Measurements from ENCODE around the gene BTBD7. TPM values are rescaled to one million over a fixed set of nuclear protein-coding genes. Genes with fewer than 3 reads are reported as not detected.
"Not testable (repeated sequence)": the region's sequence is repeated elsewhere in the genome, so short reads cannot be mapped to it uniquely, and the experiment has no call there.

The BTBD7 gene
- total RNA-seq, 1 donor from 2014 or later = 47.9 TPM

GRCh38 chr14:93239869-93240677 is 92.8 kb downstream of the BTBD7 start:
- no peak for TF ChIP-seq CTCF (conservative IDR thresholded peaks at IDR 0.05)
- H3K9me3 Mint-ChIP-seq = no peaks in the 10 kb centered on the region
- peaks cover 10% of the 10 kb centered on the region for H3K36me3 Mint-ChIP-seq
- no peak for DNase-seq (ENCODE audit: extremely low spot score, unreplicated experiment)
- H3K27ac Mint-ChIP-seq = no peak overlapping the region
- H3K27me3 Mint-ChIP-seq = no peaks in the 10 kb centered on the region
- no peaks in the 10 kb centered on the region for H3K4me1 Mint-ChIP-seq (ENCODE audit: unreplicated experiment)
- no peak overlapping the region for H3K4me3 Mint-ChIP-seq

- H3K36me3 Mint-ChIP-seq = no peaks in the 10 kb centered on the region
- DNase-seq (ENCODE audit: extremely low spot score, unreplicated experiment) = no peak
- no peaks in the 10 kb centered on the region for H3K27me3 Mint-ChIP-seq
- H3K27ac Mint-ChIP-seq = peak overlapping the region; percentile 46
- H3K4me3 Mint-ChIP-seq = no peak overlapping the region
- H3K9me3 Mint-ChIP-seq = no peaks in the 10 kb centered on the region
- no peaks in the 10 kb centered on the region for H3K4me1 Mint-ChIP-seq (ENCODE audit: unreplicated experiment)
- TF ChIP-seq CTCF (conservative IDR thresholded peaks at IDR 0.05) = no peak
Observed at GRCh38 chr14:93234798-93235197, 98.0 kb downstream of the BTBD7 start.

GRCh38 chr14:93233078-93233477 is 99.8 kb downstream of the BTBD7 start:
- H3K9me3 Mint-ChIP-seq; H3K36me3 Mint-ChIP-seq; H3K27me3 Mint-ChIP-seq; DNase-seq (ENCODE audit: extremely low spot score, unreplicated experiment); H3K4me1 Mint-ChIP-seq (ENCODE audit: unreplicated experiment); H3K4me3 Mint-ChIP-seq; H3K27ac Mint-ChIP-seq: not testable (repeated sequence)

- Mint-ChIP-seq H3K4me1 (ENCODE audit: unreplicated experiment) (no peaks in the 10 kb centered on the region), H3K27me3 (no peaks in the 10 kb centered on the region), H3K4me3 (no peak overlapping the region), H3K9me3 (no peaks in the 10 kb centered on the region), H3K27ac (no peak overlapping the region), H3K36me3 (peaks cover 9% of the 10 kb centered on the region)
- DNase-seq (ENCODE audit: extremely low spot score, unreplicated experiment) = no peak
- TF ChIP-seq CTCF (conservative IDR thresholded peaks at IDR 0.05) = no peak
Observed at GRCh38 chr14:93232159-93232558, 100.7 kb downstream of the BTBD7 start.

GRCh38 chr14:93231129-93231979 is 101.5 kb downstream of the BTBD7 start:
- H3K9me3 Mint-ChIP-seq = no peaks in the 10 kb centered on the region
- DNase-seq (ENCODE audit: extremely low spot score, unreplicated experiment) = no peak
- H3K27me3 Mint-ChIP-seq = no peaks in the 10 kb centered on the region
- H3K4me1 Mint-ChIP-seq (ENCODE audit: unreplicated experiment) = no peaks in the 10 kb centered on the region
- H3K36me3 Mint-ChIP-seq = peaks cover 14% of the 10 kb centered on the region
- no peak for TF ChIP-seq CTCF (conservative IDR thresholded peaks at IDR 0.05)
- H3K27ac Mint-ChIP-seq = no peak overlapping the region
- no peak overlapping the region for H3K4me3 Mint-ChIP-seq

- H3K27ac Mint-ChIP-seq = no peak overlapping the region
- TF ChIP-seq CTCF (conservative IDR thresholded peaks at IDR 0.05) = no peak
- DNase-seq (ENCODE audit: extremely low spot score, unreplicated experiment) = no peak
- H3K4me3 Mint-ChIP-seq = no peak overlapping the region
- no peaks in the 10 kb centered on the region for H3K4me1 Mint-ChIP-seq (ENCODE audit: unreplicated experiment)
- H3K36me3 Mint-ChIP-seq = peaks cover 17% of the 10 kb centered on the region
- no peaks in the 10 kb centered on the region for H3K9me3 Mint-ChIP-seq
- H3K27me3 Mint-ChIP-seq = no peaks in the 10 kb centered on the region
Observed at GRCh38 chr14:93230539-93230938, 102.3 kb downstream of the BTBD7 start.

Measured in type B pancreatic cell (in vitro differentiated cells).